Spinal cord (tissue), 10 donors: ENCODE results near the gene FTO. TPM values are rescaled to one million over a fixed set of nuclear protein-coding genes. Genes with fewer than 3 reads are reported as not detected.

Source experiments
- DNase-seq, 6 donors: peaks; one replicate each; pipeline versions ENCODE4 v3.0.0 to v3.0.0-alpha.2; 2013 to 2015; ENCODE audit warnings: low spot score in 6 of 6, low read depth in 4 of 6
- H3K27ac ChIP-seq: one replicate; pipeline ENCODE4 v1.5.1; 2013; ENCODE audit warnings: low read depth, low read length, control low read depth
- H3K27me3 ChIP-seq: one replicate; pipeline ENCODE4 v1.6.1; 2013; ENCODE audit warnings: low read length; ENCODE audit not compliant: control insufficient read depth, insufficient read depth
- H3K36me3 ChIP-seq: one replicate; pipeline ENCODE4 v1.6.1; 2013; ENCODE audit warnings: low read length; ENCODE audit not compliant: control insufficient read depth, insufficient read depth
- H3K4me1 ChIP-seq: one replicate; pipeline ENCODE4 v1.6.1; 2013; ENCODE audit warnings: low read length; ENCODE audit not compliant: control insufficient read depth, insufficient read depth
- H3K4me3 ChIP-seq: one replicate; pipeline ENCODE4 v1.5.1; 2013; ENCODE audit warnings: low read depth, low read length, control low read depth
- H3K9me3 ChIP-seq: one replicate; pipeline ENCODE4 v1.6.1; 2013; ENCODE audit warnings: low read length; ENCODE audit not compliant: control insufficient read depth, insufficient read depth
- WGBS: methylation state at CpG from one replicate; pipeline ENCODE4 v1.1.5; 2013; ENCODE audit warnings: missing lambda C conversion rate; ENCODE audit not compliant: insufficient coverage; 5-methylcytosine and 5-hydroxymethylcytosine counted together
- polyA plus RNA-seq, 2 donors: library from polyadenylated mRNA; unstranded; fragments of 120-200 nt; gene quantifications; one replicate each; pipeline ENCODE4 v1.2.1, GENCODE V29; 2013; ENCODE audit not compliant: insufficient read length in 2 of 2
- total RNA-seq, 2 donors: library from RNA; depleted of rRNA in 1 of 2; stranded (reverse); fragments of 120-200 nt in 1 of 2; fragments of >200 nt in 1 of 2; gene quantifications; one replicate each; pipeline versions ENCODE4 v1.2.3 to v1.2.4, GENCODE V29; 2013 to 2014
- donor health status: healthy.

FTO gene
- total and polyA plus RNA-seq, 4 donors: 129 to 183 (median 140) TPM

DNA sequence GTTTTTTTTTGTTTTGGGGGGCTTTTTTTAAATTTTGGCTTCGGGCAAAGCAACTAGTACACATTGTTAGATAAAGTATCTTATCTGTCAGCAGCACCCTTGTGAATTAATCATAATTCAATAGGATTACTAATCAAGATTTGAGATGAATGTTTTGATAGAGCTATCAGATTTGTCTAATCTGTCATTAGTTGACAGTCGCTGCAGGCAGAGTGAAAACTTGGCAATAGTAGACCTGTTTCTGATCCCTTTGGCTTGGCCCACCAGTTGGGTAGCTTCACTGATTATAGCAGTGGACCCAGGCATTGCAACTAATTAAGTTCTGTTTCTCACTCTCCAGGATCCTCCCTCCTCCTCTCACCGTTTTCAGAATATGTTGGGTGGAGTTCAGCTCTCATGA, 324.0 kb downstream of the FTO start:
- H3K27ac ChIP-seq: no peak overlapping the region
- H3K4me3 ChIP-seq: no peak overlapping the region
- 80% methylated on average over 1 of the region's 3 CpGs for WGBS
- no peaks in the 10 kb centered on the region for H3K4me1 ChIP-seq
- no peaks in the 10 kb centered on the region for H3K27me3 ChIP-seq
- no peak for DNase-seq
- H3K9me3 ChIP-seq: no peaks in the 10 kb centered on the region
- H3K36me3 ChIP-seq: no peaks in the 10 kb centered on the region

DNA sequence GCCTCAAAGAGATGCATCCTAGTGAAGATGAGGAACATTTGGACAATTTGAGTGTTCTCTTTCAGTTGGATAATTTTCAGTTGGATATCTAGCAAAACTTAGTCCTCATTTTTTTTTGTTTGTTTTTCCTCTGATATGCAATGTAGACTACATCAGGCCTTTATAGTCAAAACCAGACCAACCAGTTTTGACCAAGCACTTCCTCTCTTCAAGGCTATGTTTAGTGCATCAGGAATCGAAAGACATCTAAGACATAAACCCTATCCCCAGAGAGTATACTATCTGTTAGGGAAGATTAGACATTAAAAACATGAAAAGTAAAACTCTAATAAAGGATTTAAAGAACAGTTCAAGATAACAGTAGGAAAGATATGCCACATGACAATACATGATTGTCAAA, 326.5 kb downstream of the FTO start:
- Histone ChIP-seq H3K4me1 (no peaks in the 10 kb centered on the region), H3K27me3 (no peaks in the 10 kb centered on the region), H3K4me3 (no peak overlapping the region), H3K27ac (no peak overlapping the region), H3K9me3 (no peaks in the 10 kb centered on the region), H3K36me3 (no peaks in the 10 kb centered on the region)
- no peak for DNase-seq
- no CpG with 5 or more reads among the region's 1 CpG for WGBS

DNA sequence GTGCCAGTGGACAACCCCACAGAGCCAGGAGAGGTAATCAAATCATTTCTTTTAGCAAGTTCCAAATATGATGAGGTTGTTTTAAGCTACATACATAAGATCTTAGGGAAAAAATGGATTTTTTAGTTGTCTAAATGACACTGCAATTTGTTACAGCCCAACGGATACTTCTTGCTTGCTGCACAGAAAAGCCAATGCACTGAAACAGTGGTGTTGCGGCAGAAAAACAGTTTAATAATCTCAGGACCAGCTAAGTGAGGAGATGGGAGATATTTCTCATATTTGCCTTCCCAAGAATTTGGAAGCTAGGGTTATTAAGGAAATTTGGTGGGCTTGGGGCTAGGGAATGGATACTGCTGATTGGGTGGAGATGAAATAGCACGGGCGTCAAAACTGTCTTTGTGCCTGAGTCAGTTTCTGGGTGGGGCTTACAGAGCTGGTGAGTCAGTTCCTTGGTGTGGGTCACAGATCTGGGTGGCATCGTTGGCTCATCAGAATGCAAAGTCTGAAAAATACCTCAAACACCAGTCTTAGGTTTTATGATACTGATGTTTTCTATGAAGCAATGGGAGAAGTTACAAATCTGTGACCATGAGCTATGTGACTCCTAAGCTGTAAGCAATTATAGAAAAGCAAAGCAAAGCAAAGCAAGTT, 327.3 kb downstream of the FTO start:
- DNase-seq: no peak
- WGBS: 100% methylated on average over 3 of the region's 5 CpGs

DNA sequence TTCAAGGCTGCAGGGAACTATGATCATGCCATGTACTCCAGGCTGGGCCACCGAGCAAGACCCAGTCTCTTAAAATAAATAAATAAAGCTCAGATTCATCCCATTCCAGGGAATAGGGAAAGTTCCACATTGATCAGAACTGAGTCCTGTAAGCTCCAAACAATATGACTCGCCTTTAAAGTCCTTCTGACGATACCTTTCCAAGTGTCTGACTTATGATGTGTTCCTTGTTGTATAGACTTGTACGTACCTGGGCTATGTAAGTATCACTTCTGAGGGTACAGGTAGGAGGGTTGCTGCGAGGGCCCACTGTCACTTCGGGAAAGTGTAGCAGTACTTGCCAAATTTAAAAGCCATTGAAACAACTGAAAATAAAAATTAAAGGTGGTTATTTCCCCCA, 329.8 kb downstream of the FTO start:
- no CpG with 5 or more reads among the region's 6 CpGs for WGBS
- no peaks in the 10 kb centered on the region for H3K27me3 ChIP-seq
- H3K4me1 ChIP-seq: no peaks in the 10 kb centered on the region
- H3K36me3 ChIP-seq: no peaks in the 10 kb centered on the region
- DNase-seq: no peak
- H3K4me3 ChIP-seq: no peak overlapping the region
- H3K27ac ChIP-seq: no peak overlapping the region
- H3K9me3 ChIP-seq: no peaks in the 10 kb centered on the region

More for the DNA sequence above, 327.3 kb downstream of the FTO start:
- H3K9me3 ChIP-seq: no peaks in the 10 kb centered on the region
- no peak overlapping the region for H3K4me3 ChIP-seq
- no peaks in the 10 kb centered on the region for H3K4me1 ChIP-seq
- H3K36me3 ChIP-seq: no peaks in the 10 kb centered on the region
- no peaks in the 10 kb centered on the region for H3K27me3 ChIP-seq
- H3K27ac ChIP-seq: no peak overlapping the region

DNA sequence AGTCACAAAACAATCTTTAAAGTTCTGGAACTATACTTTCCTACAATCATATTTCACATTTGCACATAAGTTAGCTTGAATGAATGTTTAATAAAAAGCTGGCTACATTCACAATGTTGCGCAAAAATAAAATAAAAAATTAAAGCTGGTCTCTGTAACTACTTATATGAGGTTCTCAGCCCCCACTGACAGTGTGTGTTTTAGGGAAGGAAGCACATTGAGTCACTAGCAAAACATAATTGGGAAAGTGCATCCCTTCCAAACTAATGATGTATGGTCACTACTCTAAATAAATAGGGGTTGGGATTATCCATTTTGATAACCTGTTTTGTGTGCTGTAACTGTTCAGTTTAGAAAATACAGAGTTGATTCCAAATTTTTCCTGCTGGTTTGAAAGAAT, 330.7 kb downstream of the FTO start:
- Histone ChIP-seq H3K27ac (no peak overlapping the region), H3K36me3 (no peaks in the 10 kb centered on the region), H3K27me3 (no peaks in the 10 kb centered on the region), H3K4me3 (no peak overlapping the region), H3K4me1 (no peaks in the 10 kb centered on the region), H3K9me3 (no peaks in the 10 kb centered on the region)
- no CpG with 5 or more reads among the region's 1 CpG for WGBS
- no peak for DNase-seq

DNA sequence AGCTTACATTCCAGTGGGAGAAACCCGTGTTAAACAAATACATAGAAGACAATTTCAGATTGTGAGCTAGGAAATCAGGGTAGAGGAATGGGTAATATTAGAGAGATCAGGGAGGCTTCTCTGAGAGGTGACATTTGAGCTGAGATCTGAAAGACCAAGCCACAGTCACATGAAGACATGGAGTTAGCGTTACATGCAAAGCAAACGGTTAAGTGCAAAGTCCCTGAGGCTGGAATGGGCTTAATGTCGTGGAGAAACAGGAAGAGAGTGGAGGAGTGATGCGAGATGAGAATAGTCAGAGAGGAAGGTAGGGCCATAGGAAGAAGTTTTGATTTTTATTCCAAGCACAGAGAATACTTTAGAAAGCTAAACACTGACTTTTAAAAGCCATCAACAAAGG, 336.5 kb downstream of the FTO start:
- no peak overlapping the region for H3K27ac ChIP-seq
- DNase-seq: no peak
- no peaks in the 10 kb centered on the region for H3K36me3 ChIP-seq
- no peaks in the 10 kb centered on the region for H3K9me3 ChIP-seq
- H3K4me1 ChIP-seq: no peaks in the 10 kb centered on the region
- 100% methylated on average over 3 of the region's 5 CpGs for WGBS
- no peak overlapping the region for H3K4me3 ChIP-seq
- H3K27me3 ChIP-seq: no peaks in the 10 kb centered on the region

DNA sequence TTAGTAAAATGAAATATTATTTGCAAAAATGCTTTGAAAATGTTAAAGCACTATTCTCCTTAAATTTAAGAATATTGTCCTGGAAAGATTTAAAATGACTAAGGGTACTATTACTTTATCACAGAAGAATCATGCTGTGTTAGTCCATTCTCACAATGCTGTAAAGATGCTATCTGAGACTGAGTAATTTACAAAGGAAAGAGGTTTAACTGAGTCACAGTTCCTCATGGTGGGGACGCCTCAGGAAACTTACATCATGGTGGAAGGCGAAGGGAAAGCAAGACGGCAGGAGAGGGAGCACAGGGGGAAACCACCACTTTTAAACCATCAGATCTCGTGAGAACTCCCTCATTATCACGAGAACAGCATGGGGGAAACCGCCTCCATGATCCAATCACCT, 337.0 kb downstream of the FTO start:
- Histone ChIP-seq H3K36me3 (no peaks in the 10 kb centered on the region), H3K9me3 (no peaks in the 10 kb centered on the region), H3K4me1 (no peaks in the 10 kb centered on the region), H3K27me3 (no peaks in the 10 kb centered on the region), H3K27ac (no peak overlapping the region), H3K4me3 (no peak overlapping the region)
- WGBS: 100% methylated on average over 3 of the region's 6 CpGs
- no peak for DNase-seq

DNA sequence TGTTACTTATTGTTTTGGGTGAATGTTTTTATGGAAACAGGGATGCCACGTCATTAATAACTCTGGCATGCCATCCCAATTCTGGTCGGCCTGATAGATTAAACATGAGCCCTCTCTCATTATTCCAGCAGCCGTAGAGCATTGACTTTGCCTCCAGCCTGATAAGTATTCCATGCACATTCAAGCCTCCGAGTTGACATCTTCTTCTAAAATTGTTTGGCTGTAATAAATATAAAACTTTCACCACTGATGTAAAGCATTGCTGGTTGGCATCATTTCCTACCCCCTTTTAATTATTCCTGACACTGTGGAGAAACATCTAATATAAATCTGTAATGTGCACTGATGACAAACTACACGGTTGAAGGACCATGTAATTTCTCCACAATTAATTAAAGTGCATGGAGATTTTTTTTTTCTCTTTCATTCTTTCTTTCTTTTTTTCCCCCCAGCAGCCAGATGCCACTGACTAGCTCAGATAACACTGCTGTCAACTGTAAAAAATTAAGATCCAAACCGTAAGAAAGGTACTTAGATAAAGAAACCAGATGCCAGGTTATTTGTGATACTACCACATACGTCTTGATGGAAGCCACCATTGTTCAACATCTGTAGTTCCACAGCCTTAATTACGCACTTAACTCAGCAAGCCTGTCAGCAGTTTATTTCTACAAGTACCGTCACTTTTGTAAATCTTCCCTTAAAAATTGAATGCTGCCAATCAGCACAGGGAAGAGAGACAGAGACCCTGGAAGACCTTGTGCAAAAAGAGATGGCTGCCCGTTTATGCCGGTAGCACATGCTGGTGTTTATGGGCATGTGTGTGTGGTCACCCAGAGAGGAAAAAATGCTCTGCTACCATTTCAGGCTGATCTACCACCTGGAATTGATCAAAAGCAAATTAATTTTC, 344.9 kb downstream of the FTO start:
- DNase-seq: peak in 1 of 6 donors; percentile 66
- Histone ChIP-seq H3K9me3 (no peaks in the 10 kb centered on the region), H3K4me1 (peaks cover 8% of the 10 kb centered on the region), H3K36me3 (no peaks in the 10 kb centered on the region), H3K27me3 (no peaks in the 10 kb centered on the region), H3K27ac (no peak overlapping the region), H3K4me3 (no peak overlapping the region)
- WGBS: 23% methylated on average over 5 of the region's 11 CpGs

DNA sequence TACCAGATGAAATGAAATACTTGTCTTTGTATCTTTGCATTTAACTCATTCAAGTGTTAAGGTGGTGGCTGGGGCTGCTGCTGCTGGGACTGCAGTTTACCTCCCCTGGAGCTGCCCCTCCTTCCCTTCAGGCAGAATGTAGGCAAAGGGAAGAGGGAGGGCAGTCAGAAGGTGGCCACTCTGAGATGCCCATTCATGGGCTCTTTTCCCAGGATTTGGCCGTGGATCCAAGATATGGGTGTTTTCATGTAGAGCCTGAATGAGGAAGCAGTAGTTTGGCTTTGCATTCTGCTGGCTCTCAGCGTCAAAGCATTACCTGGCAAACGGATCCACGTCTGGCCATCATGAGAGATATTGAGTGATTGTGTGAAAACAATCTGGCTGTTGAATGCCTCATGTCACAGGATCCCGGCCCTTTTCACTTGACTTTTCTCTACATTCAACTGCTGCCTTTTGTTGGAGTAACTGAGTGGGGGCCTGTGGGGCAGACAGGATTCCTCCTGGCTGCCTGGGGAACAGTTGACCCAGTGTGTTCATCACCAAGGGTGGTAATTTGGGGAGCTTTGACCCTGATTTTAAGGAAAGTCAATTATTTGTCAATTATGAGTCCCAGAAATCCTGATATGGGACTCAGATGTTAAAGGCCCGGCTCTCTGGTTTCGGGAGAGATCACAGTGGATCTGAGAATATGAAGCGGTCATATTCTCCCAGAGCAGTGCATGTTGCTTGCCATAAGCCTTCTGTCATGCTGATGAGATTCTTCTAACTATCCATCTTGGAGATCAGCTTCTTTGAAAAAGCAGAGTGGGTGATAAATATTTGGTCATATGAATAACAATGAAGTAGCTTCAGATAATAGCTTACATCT, 345.9 kb downstream of the FTO start:
- Histone ChIP-seq H3K27me3 (no peaks in the 10 kb centered on the region), H3K9me3 (no peaks in the 10 kb centered on the region), H3K27ac (no peak overlapping the region), H3K4me1 (peaks cover 11% of the 10 kb centered on the region), H3K36me3 (no peaks in the 10 kb centered on the region), H3K4me3 (no peak overlapping the region)
- 35% methylated on average over 7 of the region's 8 CpGs for WGBS
- DNase-seq: peak in 2 of 6 donors; percentile 46 to 60
